Brain microvascular endothelial cell (primary cell): Measurements from ENCODE around the gene ATXN7.
A peak's percentile ranks its signal among the peaks of the same experiment; 100 is the strongest.

Experiments used
- DNase-seq: peaks from one replicate; pipeline ENCODE4 v3.0.0-alpha.2; 2020
- H3K27ac ChIP-seq: fragments of 250-450 bp; sonication (Bioruptor Pico); 2 replicates; pipeline ENCODE4 v1.5.1; 2020; ENCODE audit warnings: mild to moderate bottlenecking, moderate library complexity
- H3K27me3 ChIP-seq: fragments of 250-450 bp; sonication (Bioruptor Pico); replicated peaks from 2 replicates; pipeline ENCODE4 v1.5.1; 2020; ENCODE audit warnings: mild to moderate bottlenecking
- H3K36me3 ChIP-seq: fragments of 250-450 bp; sonication (Bioruptor Pico); replicated peaks from 2 replicates; pipeline ENCODE4 v1.5.1; 2020; ENCODE audit warnings: mild to moderate bottlenecking
- H3K4me3 ChIP-seq: 2 replicates; pipeline ENCODE4 v1.5.1; 2011; ENCODE audit warnings: low read depth, mild to moderate bottlenecking, control low read depth, low read length, moderate library complexity
- CTCF ChIP-seq: IDR thresholded peaks from 2 replicates; pipeline ENCODE4 v1.5.1; 2011; ENCODE audit warnings: low read depth, mild to moderate bottlenecking, moderate library complexity, low read length, control low read depth, inconsistent platforms; ENCODE audit errors: missing control alignments
- in situ Hi-C: cut with HindIII; loops from 2 replicates; pipeline ENCODE4 v1.10.0; 2017; ENCODE audit warnings: low sequenced_read_pairs, low pct_ligation_motif_present

The ATXN7 gene

GRCh38 chr3:64023861-64024223 is 160.2 kb downstream of the ATXN7 start:
- H3K27me3 ChIP-seq: no peaks in the 10 kb centered on the region
- H3K4me3 ChIP-seq: no peak overlapping the region
- in situ Hi-C loops: no loop called here
- no peak for TF ChIP-seq CTCF
- no peak overlapping the region for H3K27ac ChIP-seq
- peaks cover under 1% of the 10 kb centered on the region for H3K36me3 ChIP-seq
- no peak for DNase-seq

- Histone ChIP-seq H3K36me3 (no peaks in the 10 kb centered on the region), H3K27me3 (no peaks in the 10 kb centered on the region), H3K4me3 (no peak overlapping the region), H3K27ac (no peak overlapping the region)
- TF ChIP-seq CTCF: no peak
- in situ Hi-C loops: no loop called here
- no peak for DNase-seq
Observed at GRCh38 chr3:64026346-64026745, 162.7 kb downstream of the ATXN7 start.

GRCh38 chr3:64027658-64028057 is 164.0 kb downstream of the ATXN7 start:
- in situ Hi-C loops: no loop called here
- H3K4me3 ChIP-seq: no peak overlapping the region
- no peak overlapping the region for H3K27ac ChIP-seq
- no peaks in the 10 kb centered on the region for H3K36me3 ChIP-seq
- no peaks in the 10 kb centered on the region for H3K27me3 ChIP-seq
- DNase-seq: no peak
- TF ChIP-seq CTCF: no peak

GRCh38 chr3:64028754-64029153 is 165.1 kb downstream of the ATXN7 start:
- Histone ChIP-seq H3K36me3 (no peaks in the 10 kb centered on the region), H3K4me3 (no peak overlapping the region), H3K27ac (no peak overlapping the region), H3K27me3 (no peaks in the 10 kb centered on the region)
- in situ Hi-C loops: no loop called here
- no peak for DNase-seq
- no peak for TF ChIP-seq CTCF

- Histone ChIP-seq H3K4me3 (no peak overlapping the region), H3K36me3 (no peaks in the 10 kb centered on the region), H3K27ac (no peak overlapping the region), H3K27me3 (no peaks in the 10 kb centered on the region)
- in situ Hi-C loops: no loop called here
- no peak for TF ChIP-seq CTCF
- no peak for DNase-seq
Observed at GRCh38 chr3:64029287-64029686, 165.6 kb downstream of the ATXN7 start.

- Histone ChIP-seq H3K27me3 (no peaks in the 10 kb centered on the region), H3K36me3 (no peaks in the 10 kb centered on the region), H3K27ac (no peak overlapping the region), H3K4me3 (peak overlapping the region; percentile 40)
- TF ChIP-seq CTCF: peak; percentile 87
- peak; percentile 35 for DNase-seq
- in situ Hi-C loops: no loop called here
Observed at GRCh38 chr3:64030741-64031140, 167.1 kb downstream of the ATXN7 start.
